IMR-90 (cell line): Measurements from ENCODE around the gene CEP83. TPM values are rescaled to one million over a fixed set of nuclear protein-coding genes. Genes with fewer than 3 reads are reported as not detected.

Experiments
- ATAC-seq: fragments of 200-7000 bp; cut with Tn5 transposase; 2 replicates; pipeline ENCODE4 v1.9.1; 2020; ENCODE audit warnings: low read depth, mild to moderate bottlenecking, moderate library complexity
- BruUV-seq: library from RNA; stranded (reverse); fragments of 400-500 nt; replicated peaks from 2 replicates; lab custom pipeline; 2021; lab: Mats Ljungman, UMichigan
- CTCF ChIA-PET: fragments of 300-600 bp; formaldehyde crosslinking; extraction: SDS; loops from one replicate; lab custom pipeline; 2021; ENCODE audit warnings: antibody characterized with exemption; lab: Yijun Ruan, JAX
- POLR2A ChIA-PET: fragments of 300-600 bp; sonication (Branson Sonifier 250); formaldehyde crosslinking; loops from one replicate; lab custom pipeline; 2022; ENCODE audit warnings: antibody characterized with exemption; ENCODE audit not compliant: unreplicated experiment; lab: Charles Lee
- DNase-seq: peaks from one replicate; pipeline ENCODE4 v3.0.0; 2013
- H2AFZ ChIP-seq: replicated peaks from 2 replicates; pipeline ENCODE3; 2013; ENCODE audit warnings: low read length, mild to moderate bottlenecking; ENCODE audit not compliant: poor library complexity
- H2AK5ac ChIP-seq: 2 replicates; pipeline ENCODE4 v1.6.1; 2013; ENCODE audit warnings: low read depth, low read length, inconsistent platforms
- H2AK9ac ChIP-seq: replicated peaks from 2 replicates; pipeline ENCODE3; 2013; ENCODE audit warnings: mild to moderate bottlenecking, low read depth, low read length, moderate library complexity; ENCODE audit not compliant: poor library complexity
- H2BK120ac ChIP-seq: 2 replicates; pipeline ENCODE4 v1.6.1; 2013; ENCODE audit warnings: low read depth, low read length, inconsistent platforms
- H2BK15ac ChIP-seq: 3 replicates; pipeline ENCODE4 v1.6.1; 2013; ENCODE audit warnings: low read depth, low read length, inconsistent platforms
- H2BK20ac ChIP-seq: 2 replicates; pipeline ENCODE4 v1.6.1; 2013; ENCODE audit warnings: low read depth, mild to moderate bottlenecking, inconsistent platforms, low read length, moderate library complexity
- H2BK5ac ChIP-seq: 2 replicates; pipeline ENCODE4 v1.6.1; 2013; ENCODE audit warnings: mild to moderate bottlenecking, low read depth, low read length, inconsistent platforms; ENCODE audit not compliant: poor library complexity, severe bottlenecking
- H3K14ac ChIP-seq: replicated peaks from 2 replicates; pipeline ENCODE4 v1.6.1; 2013; ENCODE audit warnings: low read depth, low read length, inconsistent platforms
- H3K18ac ChIP-seq: 2 replicates; pipeline ENCODE4 v1.6.1; 2013; ENCODE audit warnings: low read depth, low read length, control low read depth
- H3K23ac ChIP-seq: 2 replicates; pipeline ENCODE4 v1.6.1; 2013; ENCODE audit warnings: low read depth, low read length, inconsistent platforms
- H3K27ac ChIP-seq: 2 replicates; pipeline ENCODE4 v1.5.1; 2013; ENCODE audit warnings: mild to moderate bottlenecking, control low read depth, low read length; ENCODE audit not compliant: insufficient read depth
- H3K27me3 ChIP-seq: 2 replicates; pipeline ENCODE4 v1.6.1; 2013; ENCODE audit warnings: low read length; ENCODE audit not compliant: control insufficient read depth, insufficient read depth
- H3K36me3 ChIP-seq: 2 replicates; pipeline ENCODE4 v1.6.1; 2013; ENCODE audit warnings: low read length, mixed read lengths; ENCODE audit not compliant: control insufficient read depth, insufficient read depth
- H3K4ac ChIP-seq: 2 replicates; pipeline ENCODE4 v1.6.1; 2013; ENCODE audit warnings: low read depth, low read length, inconsistent platforms
- H3K4me1 ChIP-seq: 2 replicates; pipeline ENCODE4 v1.6.1; 2013; ENCODE audit warnings: low read length, mixed read lengths; ENCODE audit not compliant: control insufficient read depth, insufficient read depth
- H3K4me2 ChIP-seq: 2 replicates; pipeline ENCODE4 v1.6.1; 2013; ENCODE audit warnings: low read depth, mild to moderate bottlenecking, control low read depth, low read length, moderate library complexity
- H3K4me3 ChIP-seq: 2 replicates; pipeline ENCODE4 v1.5.1; 2013; ENCODE audit warnings: low read depth, mild to moderate bottlenecking, control low read depth, low read length, moderate library complexity; ENCODE audit not compliant: insufficient read depth
- H3K56ac ChIP-seq: 2 replicates; pipeline ENCODE4 v1.6.1; 2013; ENCODE audit warnings: low read length, inconsistent platforms; ENCODE audit not compliant: insufficient read depth; ENCODE audit errors: extremely low read depth
- H3K79me1 ChIP-seq, 2 experiments: 2 replicates each; pipeline ENCODE4 v1.6.1; 2013; ENCODE audit warnings: low read length in 2 of 2, inconsistent platforms in 1 of 2, low read depth in 1 of 2
- H3K9ac ChIP-seq: 2 replicates; pipeline ENCODE4 v1.6.1; 2013; ENCODE audit warnings: low read depth, low read length, control low read depth
- H3K9me1 ChIP-seq: 2 replicates; pipeline ENCODE4 v1.6.1; 2013; ENCODE audit warnings: low read length, inconsistent platforms; ENCODE audit not compliant: insufficient read depth
- H3K9me3 ChIP-seq: 2 replicates; pipeline ENCODE4 v1.6.1; 2013; ENCODE audit warnings: low read length; ENCODE audit not compliant: control insufficient read depth, insufficient read depth
- H4K20me1 ChIP-seq: 2 replicates; pipeline ENCODE4 v1.6.1; 2013; ENCODE audit warnings: low read length, inconsistent platforms; ENCODE audit not compliant: insufficient read depth
- H4K5ac ChIP-seq: 2 replicates; pipeline ENCODE4 v1.6.1; 2013; ENCODE audit warnings: mild to moderate bottlenecking, low read depth, low read length, control low read depth
- H4K8ac ChIP-seq, 2 experiments: 2 replicates each; pipeline ENCODE4 v1.6.1; 2013; ENCODE audit warnings: low read depth in 2 of 2, low read length in 2 of 2, control low read depth in 1 of 2, inconsistent platforms in 1 of 2
- H4K91ac ChIP-seq: 2 replicates; pipeline ENCODE4 v1.6.1; 2013; ENCODE audit warnings: low read depth, low read length, inconsistent platforms; ENCODE audit not compliant: insufficient read depth
- BHLHE40 ChIP-seq: fragments of 150-350 bp; IDR thresholded peaks from 2 replicates; pipeline ENCODE4 v1.6.1; 2016; ENCODE audit warnings: mild to moderate bottlenecking, low read depth, low read length
- CEBPB ChIP-seq: IDR thresholded peaks from 2 replicates; pipeline ENCODE4 v1.6.1; 2012; ENCODE audit warnings: low read depth, low read length, improper control_type of control experiment
- CHD1 ChIP-seq: IDR thresholded peaks from 2 replicates; pipeline ENCODE4 v1.6.1; 2012; ENCODE audit warnings: low read depth, low read length, improper control_type of control experiment
- FOS ChIP-seq: fragments of 150-350 bp; IDR thresholded peaks from 2 replicates; pipeline ENCODE4 v1.6.1; 2016; ENCODE audit warnings: low read depth, low read length
- MAFK ChIP-seq: IDR thresholded peaks from 2 replicates; pipeline ENCODE4 v1.6.1; 2012; ENCODE audit warnings: low read depth, low read length, improper control_type of control experiment
- MAZ ChIP-seq: IDR thresholded peaks from 2 replicates; pipeline ENCODE4 v1.6.1; 2012; ENCODE audit warnings: low read depth, mild to moderate bottlenecking, low read length, improper control_type of control experiment, moderate library complexity, borderline replicate concordance
- POLR2A ChIP-seq: IDR thresholded peaks from 2 replicates; pipeline ENCODE4 v1.6.1; 2012; ENCODE audit warnings: mild to moderate bottlenecking, low read depth, low read length
- WGBS, 2 experiments: methylation state at CpG; one replicate each; pipeline versions ENCODE4 v1.1.5 to v1.1.7; 2013; ENCODE audit warnings: missing lambda C conversion rate in 2 of 2; ENCODE audit not compliant: insufficient read length in 1 of 2; ENCODE audit errors: extremely low coverage in 2 of 2; 5-methylcytosine and 5-hydroxymethylcytosine counted together
- dilution Hi-C: fragments of 300-500 bp; cut with HindIII; formaldehyde crosslinking; loops from one replicate; pipeline ENCODE4 v1.14.3; 2018; ENCODE audit warnings: low sequenced_read_pairs; ENCODE audit not compliant: unreplicated experiment
- in situ Hi-C: fragments of 300-500 bp; cut with MboI; formaldehyde crosslinking; loops from 3 replicates; pipeline ENCODE4 v1.14.3; 2019; ENCODE audit warnings: low sequenced_read_pairs, inconsistent platforms, mixed read lengths
- intact Hi-C: fragments of 100-400 bp; cut with micrococcal nuclease; formaldehyde crosslinking; loops from 2 replicates; pipeline ENCODE4 v1.10.0; 2022
- polyA plus RNA-seq, 3 experiments: library from polyadenylated mRNA; depleted of rRNA; stranded (reverse); fragments of >200 nt; gene quantifications; 2 replicates each; pipeline ENCODE4 v1.2.3, GENCODE V29; 2012; ENCODE audit warnings: low replicate concordance in 1 of 3
- total RNA-seq: library from RNA; depleted of rRNA; stranded (reverse); fragments of >200 nt; gene quantifications from 2 replicates; pipeline ENCODE4 v1.2.3, GENCODE V29; 2012

The CEP83 gene
- total and polyA plus RNA-seq, 2 of the 4 experiments (the other 2 are of a cell fraction) = 3.9 to 8.9 TPM

GRCh38 chr12:94280063-94280462, 179.6 kb downstream of the CEP83 start:
- Histone ChIP-seq H2AK5ac (no peak overlapping the region), H3K18ac (no peak overlapping the region), H3K23ac (no peak overlapping the region), H3K27me3 (peaks cover 4% of the 10 kb centered on the region), H4K91ac (no peak overlapping the region), H3K4ac (no peak overlapping the region), H3K4me1 (peaks cover 2% of the 10 kb centered on the region; the same call in 1 of the 2 replicates), H3K9me3 (no peaks in the 10 kb centered on the region), H3K9ac (no peak overlapping the region), H3K79me1 (no peaks in the 10 kb centered on the region), H2BK15ac (no peak overlapping the region), H4K5ac (no peak overlapping the region), H4K8ac (no peak overlapping the region), H3K9me1 (peaks cover 3% of the 10 kb centered on the region; the same call in 1 of the 2 replicates), H3K36me3 (no peaks in the 10 kb centered on the region), H2BK5ac (no peak overlapping the region), H3K4me2 (no peak overlapping the region), H2BK20ac (no peak overlapping the region), H3K4me3 (no peak overlapping the region), H2AFZ (no peak overlapping the region), H3K56ac (no peak overlapping the region), H2AK9ac (no peak overlapping the region), H3K14ac (no peak overlapping the region), H4K20me1 (no peaks in the 10 kb centered on the region), H3K27ac (no peak overlapping the region), H2BK120ac (no peak overlapping the region)
- no CpG with 5 or more reads among the region's 7 CpGs for WGBS, 2 experiments
- ChIA-PET POLR2A (no interaction called here), CTCF (no interaction called here)
- dilution Hi-C loops = no loop called here
- intact Hi-C loops = no loop called here
- in situ Hi-C loops = no loop called here
- BruUV-seq = no TSS peak
- ATAC-seq (no peak), DNase-seq (no peak)
- TF ChIP-seq MAFK = no peak
- no peak for TF ChIP-seq BHLHE40
- TF ChIP-seq POLR2A = no peak
- TF ChIP-seq CEBPB = no peak
- TF ChIP-seq FOS = no peak
- no peak for TF ChIP-seq CHD1
- TF ChIP-seq MAZ = no peak
